ENCODE data around the gene LIPC.

Gene LIPC

GRCh38 chr15:58506783-58507668 is 75.2 kb downstream of the LIPC start:
- H3K9me3 ChIP-seq (ENCODE audit: control insufficient read depth, insufficient read depth, low read length): no peaks in the 10 kb centered on the region
- H3K4me1 ChIP-seq (ENCODE audit: control insufficient read depth, insufficient read depth, low read length): no peaks in the 10 kb centered on the region
- H3K9ac ChIP-seq (ENCODE audit: low read depth, low read length): no peak overlapping the region
- no peaks in the 10 kb centered on the region for H3K27me3 ChIP-seq (ENCODE audit: control insufficient read depth, insufficient read depth, low read length)
- H3K4me3 ChIP-seq (ENCODE audit: low read depth, low read length): no peak overlapping the region
- H3K36me3 ChIP-seq (ENCODE audit: control insufficient read depth, insufficient read depth, low read length): no peaks in the 10 kb centered on the region

DNA sequence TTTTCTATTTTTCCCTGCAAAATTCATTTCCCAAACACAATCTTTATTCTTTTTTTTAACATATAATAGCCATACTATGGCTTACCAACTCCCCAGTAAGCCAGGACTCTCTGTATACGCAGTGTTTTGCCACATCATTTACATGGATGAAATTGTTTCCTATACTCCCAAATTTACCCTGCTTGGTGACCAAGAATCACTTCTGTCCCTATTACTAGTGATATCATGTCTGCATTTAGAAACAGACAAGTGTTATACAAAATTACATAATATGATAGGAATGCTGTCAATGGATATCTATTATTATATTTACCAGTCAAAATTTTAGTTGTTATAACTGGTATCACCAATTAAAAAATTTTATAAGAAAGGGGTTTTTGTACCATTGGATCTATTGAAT is 77.8 kb downstream of the LIPC start:
- Histone ChIP-seq H3K4me3 (ENCODE audit: low read depth, low read length) (no peak overlapping the region), H3K9ac (ENCODE audit: low read depth, low read length) (no peak overlapping the region), H3K9me3 (ENCODE audit: control insufficient read depth, insufficient read depth, low read length) (no peaks in the 10 kb centered on the region), H3K4me1 (ENCODE audit: control insufficient read depth, insufficient read depth, low read length) (no peaks in the 10 kb centered on the region), H3K36me3 (ENCODE audit: control insufficient read depth, insufficient read depth, low read length) (no peaks in the 10 kb centered on the region), H3K27me3 (ENCODE audit: control insufficient read depth, insufficient read depth, low read length) (no peaks in the 10 kb centered on the region)

GRCh38 chr15:58510715-58511598 is 79.2 kb downstream of the LIPC start:
- Histone ChIP-seq H3K9me3 (ENCODE audit: control insufficient read depth, insufficient read depth, low read length) (no peaks in the 10 kb centered on the region), H3K4me1 (ENCODE audit: control insufficient read depth, insufficient read depth, low read length) (no peaks in the 10 kb centered on the region), H3K27me3 (ENCODE audit: control insufficient read depth, insufficient read depth, low read length) (no peaks in the 10 kb centered on the region), H3K36me3 (ENCODE audit: control insufficient read depth, insufficient read depth, low read length) (no peaks in the 10 kb centered on the region), H3K4me3 (ENCODE audit: low read depth, low read length) (no peak overlapping the region), H3K9ac (ENCODE audit: low read depth, low read length) (no peak overlapping the region)

- Histone ChIP-seq H3K4me1 (ENCODE audit: control insufficient read depth, insufficient read depth, low read length) (no peaks in the 10 kb centered on the region), H3K4me3 (ENCODE audit: low read depth, low read length) (no peak overlapping the region), H3K36me3 (ENCODE audit: control insufficient read depth, insufficient read depth, low read length) (no peaks in the 10 kb centered on the region), H3K9ac (ENCODE audit: low read depth, low read length) (no peak overlapping the region), H3K9me3 (ENCODE audit: control insufficient read depth, insufficient read depth, low read length) (no peaks in the 10 kb centered on the region), H3K27me3 (ENCODE audit: control insufficient read depth, insufficient read depth, low read length) (no peaks in the 10 kb centered on the region)
Observed at GRCh38 chr15:58511599-58511987, 79.8 kb downstream of the LIPC start.

- Histone ChIP-seq H3K4me1 (ENCODE audit: control insufficient read depth, insufficient read depth, low read length) (no peaks in the 10 kb centered on the region), H3K9me3 (ENCODE audit: control insufficient read depth, insufficient read depth, low read length) (no peaks in the 10 kb centered on the region)
Observed at GRCh38 chr15:58512522-58512921, 80.7 kb downstream of the LIPC start.

GRCh38 chr15:58513008-58513407 is 81.2 kb downstream of the LIPC start:
- H3K4me1 ChIP-seq (ENCODE audit: control insufficient read depth, insufficient read depth, low read length): no peaks in the 10 kb centered on the region
- no peaks in the 10 kb centered on the region for H3K9me3 ChIP-seq (ENCODE audit: control insufficient read depth, insufficient read depth, low read length)
- H3K27me3 ChIP-seq (ENCODE audit: control insufficient read depth, insufficient read depth, low read length): no peaks in the 10 kb centered on the region
- H3K4me3 ChIP-seq (ENCODE audit: low read depth, low read length): no peak overlapping the region
- H3K9ac ChIP-seq (ENCODE audit: low read depth, low read length): no peak overlapping the region
- H3K36me3 ChIP-seq (ENCODE audit: control insufficient read depth, insufficient read depth, low read length): no peaks in the 10 kb centered on the region

More at GRCh38 chr15:58512522-58512921, 80.7 kb downstream of the LIPC start:
- Histone ChIP-seq H3K4me3 (ENCODE audit: low read depth, low read length) (no peak overlapping the region), H3K36me3 (ENCODE audit: control insufficient read depth, insufficient read depth, low read length) (no peaks in the 10 kb centered on the region), H3K27me3 (ENCODE audit: control insufficient read depth, insufficient read depth, low read length) (no peaks in the 10 kb centered on the region), H3K9ac (ENCODE audit: low read depth, low read length) (no peak overlapping the region)

DNA sequence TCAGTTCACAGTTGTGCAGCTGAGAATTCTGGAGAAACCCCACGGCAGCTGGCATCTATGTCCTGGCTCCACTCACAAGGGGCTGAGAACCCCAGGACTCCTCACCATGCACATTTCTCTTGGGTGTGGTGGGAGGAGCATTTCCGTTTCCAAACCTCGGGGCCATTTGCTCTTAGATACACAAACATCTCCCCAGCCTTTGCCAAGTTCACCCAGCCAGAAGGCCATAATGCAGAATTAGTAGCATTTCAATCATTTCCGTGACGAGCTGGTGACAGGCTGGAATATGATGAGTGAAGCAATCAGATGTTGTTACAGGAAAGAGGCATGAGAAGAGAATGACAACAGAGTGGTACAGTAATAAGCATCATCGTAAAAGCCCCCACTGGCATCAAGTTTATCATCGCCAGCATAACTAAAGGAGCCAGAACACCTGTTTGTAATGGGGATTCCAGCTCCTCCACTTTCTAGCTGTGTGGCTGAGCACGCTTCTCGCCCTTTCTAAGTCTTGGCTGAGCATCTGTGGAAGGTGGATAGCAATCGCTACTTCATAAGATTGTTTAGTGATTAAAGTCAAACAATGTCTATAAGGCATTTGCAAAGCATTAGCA is 82.0 kb downstream of the LIPC start:
- Histone ChIP-seq H3K36me3 (ENCODE audit: control insufficient read depth, insufficient read depth, low read length) (no peaks in the 10 kb centered on the region), H3K9me3 (ENCODE audit: control insufficient read depth, insufficient read depth, low read length) (no peaks in the 10 kb centered on the region), H3K27me3 (ENCODE audit: control insufficient read depth, insufficient read depth, low read length) (no peaks in the 10 kb centered on the region), H3K4me1 (ENCODE audit: control insufficient read depth, insufficient read depth, low read length) (no peaks in the 10 kb centered on the region), H3K9ac (ENCODE audit: low read depth, low read length) (no peak overlapping the region), H3K4me3 (ENCODE audit: low read depth, low read length) (no peak overlapping the region)

DNA sequence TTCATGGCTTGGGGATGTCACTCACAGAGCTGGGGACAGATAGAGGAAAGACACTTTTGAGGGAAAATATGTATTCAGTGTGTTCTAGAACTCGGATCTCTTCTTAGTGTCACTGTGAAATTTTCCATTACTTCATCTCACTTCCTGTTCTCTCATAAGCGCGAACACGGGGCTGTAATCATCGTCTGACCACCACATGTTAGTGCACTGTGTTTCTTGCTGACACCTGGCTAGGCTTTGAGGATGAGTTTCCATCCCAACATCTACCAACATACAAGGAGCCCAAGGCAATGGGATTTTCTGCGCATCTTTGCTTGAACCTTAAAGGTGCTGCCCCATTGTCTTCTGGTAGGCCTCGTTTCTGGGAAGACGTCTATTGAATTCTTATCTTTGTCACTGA is 84.0 kb downstream of the LIPC start:
- no peak overlapping the region for H3K9ac ChIP-seq (ENCODE audit: low read depth, low read length)
- H3K4me1 ChIP-seq (ENCODE audit: control insufficient read depth, insufficient read depth, low read length): peaks cover 1% of the 10 kb centered on the region
- no peak overlapping the region for H3K4me3 ChIP-seq (ENCODE audit: low read depth, low read length)
- H3K9me3 ChIP-seq (ENCODE audit: control insufficient read depth, insufficient read depth, low read length): no peaks in the 10 kb centered on the region
- no peaks in the 10 kb centered on the region for H3K36me3 ChIP-seq (ENCODE audit: control insufficient read depth, insufficient read depth, low read length)
- no peaks in the 10 kb centered on the region for H3K27me3 ChIP-seq (ENCODE audit: control insufficient read depth, insufficient read depth, low read length)

DNA sequence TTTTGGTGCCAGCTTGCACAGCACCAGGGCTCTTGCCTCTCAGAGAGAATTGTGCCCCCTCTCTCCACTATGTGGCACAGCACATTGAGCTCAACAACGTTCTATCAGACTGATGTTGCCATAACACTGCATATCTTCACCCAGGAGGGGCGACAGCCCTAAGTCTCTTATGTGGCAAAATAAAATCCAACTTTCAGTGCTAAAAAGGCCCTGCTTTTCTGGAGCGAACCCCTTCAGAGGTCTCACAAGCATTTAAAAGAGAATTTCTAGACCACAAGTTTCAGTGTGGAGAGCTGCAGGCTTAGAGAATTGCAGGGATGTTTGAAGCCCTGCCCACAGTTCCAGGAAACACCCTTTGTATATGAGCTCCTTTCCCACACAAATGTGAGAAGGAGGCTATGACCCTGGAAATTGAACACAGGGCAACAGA is 85.5 kb downstream of the LIPC start:
- Histone ChIP-seq H3K4me1 (ENCODE audit: control insufficient read depth, insufficient read depth, low read length) (peaks cover 6% of the 10 kb centered on the region), H3K36me3 (ENCODE audit: control insufficient read depth, insufficient read depth, low read length) (no peaks in the 10 kb centered on the region), H3K27me3 (ENCODE audit: control insufficient read depth, insufficient read depth, low read length) (no peaks in the 10 kb centered on the region), H3K9me3 (ENCODE audit: control insufficient read depth, insufficient read depth, low read length) (no peaks in the 10 kb centered on the region), H3K9ac (ENCODE audit: low read depth, low read length) (no peak overlapping the region), H3K4me3 (ENCODE audit: low read depth, low read length) (no peak overlapping the region)

GRCh38 chr15:58517682-58518525 is 86.1 kb downstream of the LIPC start:
- Histone ChIP-seq H3K4me3 (ENCODE audit: low read depth, low read length) (no peak overlapping the region), H3K4me1 (ENCODE audit: control insufficient read depth, insufficient read depth, low read length) (peaks cover 6% of the 10 kb centered on the region), H3K36me3 (ENCODE audit: control insufficient read depth, insufficient read depth, low read length) (no peaks in the 10 kb centered on the region), H3K9ac (ENCODE audit: low read depth, low read length) (no peak overlapping the region), H3K27me3 (ENCODE audit: control insufficient read depth, insufficient read depth, low read length) (no peaks in the 10 kb centered on the region), H3K9me3 (ENCODE audit: control insufficient read depth, insufficient read depth, low read length) (no peaks in the 10 kb centered on the region)

- H3K27me3 ChIP-seq (ENCODE audit: control insufficient read depth, insufficient read depth, low read length): no peaks in the 10 kb centered on the region
- no peaks in the 10 kb centered on the region for H3K36me3 ChIP-seq (ENCODE audit: control insufficient read depth, insufficient read depth, low read length)
- H3K4me1 ChIP-seq (ENCODE audit: control insufficient read depth, insufficient read depth, low read length): peaks cover 6% of the 10 kb centered on the region
- no peaks in the 10 kb centered on the region for H3K9me3 ChIP-seq (ENCODE audit: control insufficient read depth, insufficient read depth, low read length)
- no peak overlapping the region for H3K9ac ChIP-seq (ENCODE audit: low read depth, low read length)
- H3K4me3 ChIP-seq (ENCODE audit: low read depth, low read length): no peak overlapping the region
Observed at GRCh38 chr15:58518626-58519025, 86.8 kb downstream of the LIPC start.
